Smooth muscle cell (in vitro differentiated cells): ENCODE measurements around the gene PRPF18. TPM values are rescaled to one million over a fixed set of nuclear protein-coding genes. Genes with fewer than 3 reads are reported as not detected.

Experiments
- DNase-seq: peaks from one replicate; lab custom pipeline; 2025; ENCODE audit not compliant: unreplicated experiment; lab: John Stamatoyannopoulos, UW
- H2AFZ ChIP-seq: fragments of 200-600 bp; sonication (generic); 2 replicates; pipeline ENCODE4 v1.6.0; 2016; ENCODE audit warnings: antibody characterized with exemption, low read depth, mild to moderate bottlenecking
- H3F3A ChIP-seq: fragments of 200-600 bp; sonication (generic); 2 replicates; pipeline ENCODE4 v1.6.0; 2017; ENCODE audit warnings: antibody characterized with exemption, low read depth
- H3K27ac ChIP-seq: fragments of 200-600 bp; sonication (generic); 2 replicates; pipeline ENCODE4 v1.5.1; 2016; ENCODE audit warnings: low read depth, mild to moderate bottlenecking
- H3K27me3 ChIP-seq: fragments of 200-600 bp; sonication (generic); 2 replicates; pipeline ENCODE4 v1.6.1; 2016; ENCODE audit warnings: low read depth, mild to moderate bottlenecking
- H3K36me3 ChIP-seq: fragments of 200-600 bp; sonication (generic); 2 replicates; pipeline ENCODE4 v1.5.1; 2016; ENCODE audit warnings: low read depth
- H3K4me1 ChIP-seq: fragments of 200-600 bp; sonication (generic); 2 replicates; pipeline ENCODE4 v1.5.1; 2016; ENCODE audit warnings: low read depth
- H3K4me2 ChIP-seq: fragments of 200-600 bp; sonication (generic); 2 replicates; pipeline ENCODE4 v1.6.0; 2016; ENCODE audit warnings: mild to moderate bottlenecking
- H3K4me3 ChIP-seq: fragments of 200-600 bp; sonication (generic); 2 replicates; pipeline ENCODE4 v1.5.1; 2016; ENCODE audit warnings: mild to moderate bottlenecking
- H3K79me2 ChIP-seq: fragments of 200-600 bp; sonication (generic); 2 replicates; pipeline ENCODE4 v1.6.0; 2016; ENCODE audit warnings: low read depth, mild to moderate bottlenecking
- H3K9ac ChIP-seq: fragments of 200-600 bp; sonication (generic); 2 replicates; pipeline ENCODE4 v1.6.0; 2016; ENCODE audit warnings: low read depth
- H3K9me3 ChIP-seq: fragments of 200-600 bp; sonication (generic); replicated peaks from 2 replicates; pipeline ENCODE4 v1.5.1; 2016; ENCODE audit warnings: low read depth
- H4K20me1 ChIP-seq: fragments of 200-600 bp; sonication (generic); 2 replicates; pipeline ENCODE4 v1.6.0; 2016; ENCODE audit warnings: low read depth
- CTCF ChIP-seq: fragments of 200-600 bp; sonication (generic); IDR thresholded peaks from 2 replicates; pipeline ENCODE4 v1.5.1; 2017; ENCODE audit warnings: borderline replicate concordance, mild to moderate bottlenecking, antibody characterized with exemption; ENCODE audit not compliant: insufficient read depth, poor library complexity, severe bottlenecking
- WGBS: methylation state at CpG from one replicate; pipeline ENCODE4 v1.1.7; 2016; ENCODE audit warnings: low lambda C conversion rate; 5-methylcytosine and 5-hydroxymethylcytosine counted together
- polyA plus RNA-seq: library from polyadenylated mRNA; unstranded; fragments of >200 nt; fragmentation: Nextera tagmentation; extraction: Ambion mirVana; gene quantifications from 2 replicates; pipeline ENCODE4 v1.2.1, GENCODE V29; 2016
- total RNA-seq: library from RNA; depleted of rRNA; stranded (reverse); fragments of >200 nt; gene quantifications from 2 replicates; pipeline ENCODE4 v1.2.3, GENCODE V29; 2014

Gene PRPF18
- total and polyA plus RNA-seq, 2 experiments from 2014 or later: 22.4 to 36.9 TPM

GRCh38 chr10:13654846-13655245 is 68.1 kb downstream of the PRPF18 start:
- H2AFZ ChIP-seq: no peak overlapping the region
- H3K9me3 ChIP-seq: no peaks in the 10 kb centered on the region
- peaks cover 2% of the 10 kb centered on the region for H4K20me1 ChIP-seq
- no peak overlapping the region for H3K4me3 ChIP-seq
- WGBS: 95% methylated on average over 4 of the region's 4 CpGs
- no peak overlapping the region for H3K27ac ChIP-seq
- no peak for DNase-seq
- no peaks in the 10 kb centered on the region for H3K4me1 ChIP-seq
- TF ChIP-seq CTCF: no peak
- H3K36me3 ChIP-seq: no peaks in the 10 kb centered on the region
- H3K4me2 ChIP-seq: no peak overlapping the region
- no peaks in the 10 kb centered on the region for H3F3A ChIP-seq
- H3K27me3 ChIP-seq: no peaks in the 10 kb centered on the region
- H3K9ac ChIP-seq: no peak overlapping the region
- H3K79me2 ChIP-seq: no peaks in the 10 kb centered on the region

GRCh38 chr10:13656337-13657100 is 69.8 kb downstream of the PRPF18 start:
- Histone ChIP-seq H3K4me1 (peaks cover 6% of the 10 kb centered on the region), H3F3A (no peaks in the 10 kb centered on the region), H3K9ac (no peak overlapping the region), H3K36me3 (no peaks in the 10 kb centered on the region), H3K4me3 (no peak overlapping the region), H2AFZ (no peak overlapping the region), H3K9me3 (no peaks in the 10 kb centered on the region), H3K27me3 (no peaks in the 10 kb centered on the region), H3K79me2 (no peaks in the 10 kb centered on the region), H3K4me2 (no peak overlapping the region), H4K20me1 (no peaks in the 10 kb centered on the region), H3K27ac (no peak overlapping the region)
- 98% methylated on average over 60 of the region's 68 CpGs for WGBS
- DNase-seq: no peak
- no peak for TF ChIP-seq CTCF

DNA sequence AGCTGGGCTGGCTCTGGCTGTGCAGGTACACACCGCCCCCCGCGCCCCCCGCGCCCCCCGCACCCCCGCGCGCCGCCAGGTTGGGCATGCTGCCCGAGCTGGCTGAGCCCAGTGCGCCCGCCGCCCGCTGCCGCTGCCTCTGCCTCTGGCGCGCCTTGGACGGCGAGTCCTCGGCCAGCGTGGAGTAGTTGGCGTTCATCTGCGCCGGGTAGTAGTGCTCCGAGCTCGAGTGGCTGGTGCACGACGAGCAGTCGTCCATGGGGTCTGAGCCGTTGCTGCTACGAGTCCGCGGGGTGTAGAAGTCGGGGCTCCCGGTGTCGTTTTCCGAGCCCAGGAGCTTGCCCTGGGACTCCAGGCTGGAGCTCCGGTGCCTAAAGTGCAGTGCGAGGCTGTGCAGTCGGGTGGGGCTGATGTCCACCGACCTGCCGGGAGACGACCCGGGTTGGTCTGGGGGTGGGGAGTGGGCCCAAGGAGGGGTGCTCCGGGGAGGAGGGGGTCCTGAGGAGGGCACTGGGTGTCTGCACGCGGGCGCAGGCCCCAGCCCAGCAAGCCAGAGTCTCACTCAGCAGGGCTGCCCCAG is 70.4 kb downstream of the PRPF18 start:
- Histone ChIP-seq H3K27ac (no peak overlapping the region), H4K20me1 (no peaks in the 10 kb centered on the region), H3K9me3 (no peaks in the 10 kb centered on the region), H3K4me3 (no peak overlapping the region), H3K4me1 (peaks cover 6% of the 10 kb centered on the region), H3K36me3 (no peaks in the 10 kb centered on the region), H3F3A (no peaks in the 10 kb centered on the region), H3K79me2 (no peaks in the 10 kb centered on the region), H3K9ac (no peak overlapping the region), H3K27me3 (no peaks in the 10 kb centered on the region), H3K4me2 (no peak overlapping the region), H2AFZ (no peak overlapping the region)
- 96% methylated on average over 38 of the region's 49 CpGs for WGBS
- no peak for TF ChIP-seq CTCF
- DNase-seq: no peak
